Stimulated activated CD4-positive, alpha-beta T cell treated with anti-CD3 and anti-CD28 coated beads, TNF-alpha, amount 100 ng/mL, for 1 hour (primary cell): ENCODE data around the gene CCDC85B.

ENCODE experiments used
- DNase-seq, 3 donors: peaks; one replicate each; pipeline ENCODE4 v3.0.0-alpha.2; 2020; ENCODE audit warnings: low read depth in 3 of 3, low spot score in 1 of 3

Gene CCDC85B

DNA sequence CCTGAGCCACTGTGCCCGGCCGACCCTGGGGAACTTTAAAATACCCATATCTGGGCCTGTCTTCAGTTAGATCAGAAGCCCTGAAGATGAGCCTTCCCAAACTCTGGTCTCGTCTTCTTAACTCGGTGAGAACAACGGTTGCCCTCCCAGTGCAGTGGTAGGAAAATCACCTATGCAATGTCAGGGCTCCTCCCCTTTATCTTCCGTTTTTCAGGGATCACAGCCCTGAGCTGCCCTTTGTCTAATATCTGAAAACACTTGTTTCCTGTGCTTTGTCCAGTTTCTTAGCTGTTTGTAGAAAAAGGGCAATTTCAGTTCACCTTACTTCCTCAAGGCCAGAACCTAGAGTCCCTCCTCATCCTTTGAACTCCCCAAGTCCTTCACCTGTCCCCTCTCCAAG, 38.2 kb downstream of the CCDC85B start:
- DNase-seq: no peak

DNA sequence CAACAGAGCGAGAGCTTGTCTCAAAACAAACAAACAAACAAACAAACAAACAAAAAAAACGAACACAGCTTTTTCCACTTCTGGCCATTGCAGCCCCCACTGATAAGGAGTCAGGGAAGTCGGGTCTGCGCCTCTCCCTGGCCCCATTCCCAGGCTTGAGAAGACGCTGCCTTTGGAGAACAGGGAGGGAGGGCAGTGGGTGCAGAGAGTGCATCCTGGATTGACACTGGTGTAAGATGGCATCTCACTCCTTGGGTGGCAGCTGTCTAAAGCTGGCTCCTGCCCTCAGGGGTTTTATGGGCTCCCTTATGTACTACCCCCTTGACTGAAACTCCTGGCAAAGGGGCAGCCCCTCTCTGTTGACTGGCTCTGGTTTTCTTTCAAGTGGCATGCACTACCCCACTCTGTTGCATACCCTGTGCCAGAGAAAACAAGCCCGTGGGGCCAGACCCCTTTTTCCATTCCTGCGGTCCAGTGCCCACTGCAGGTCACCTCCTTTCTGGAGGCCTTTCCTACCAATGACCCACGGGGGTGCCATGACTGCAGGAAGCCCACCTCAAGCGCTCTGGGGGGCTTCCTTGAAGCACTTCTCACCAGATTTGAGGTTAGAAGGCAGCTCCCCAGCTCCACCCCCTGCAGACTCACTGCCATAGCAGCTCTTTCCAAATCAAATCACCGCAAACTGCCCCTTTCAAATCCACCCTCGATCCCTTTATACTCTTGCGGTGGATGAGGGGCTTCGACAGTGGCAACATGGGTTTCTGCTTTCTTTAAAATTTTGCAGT, 41.5 kb downstream of the CCDC85B start:
- DNase-seq: no peak

DNA sequence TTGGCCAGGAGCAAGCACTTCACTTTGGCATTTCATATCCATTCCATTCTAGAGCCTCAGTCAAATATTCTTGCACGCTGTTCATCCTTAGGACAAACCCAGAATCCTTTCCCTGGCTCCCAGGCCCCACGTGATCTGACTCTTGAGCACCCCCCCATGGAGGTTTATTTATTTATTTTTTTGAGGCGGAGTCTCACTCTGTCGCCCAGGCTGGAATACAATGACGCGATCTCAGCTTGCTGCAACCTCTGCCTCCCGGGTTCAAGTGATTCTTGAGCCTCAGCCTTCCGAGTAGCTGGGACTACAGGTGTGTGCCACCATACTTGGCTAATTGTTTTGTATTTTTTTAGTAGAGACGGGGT, 42.1 kb downstream of the CCDC85B start:
- no peak for DNase-seq

DNA sequence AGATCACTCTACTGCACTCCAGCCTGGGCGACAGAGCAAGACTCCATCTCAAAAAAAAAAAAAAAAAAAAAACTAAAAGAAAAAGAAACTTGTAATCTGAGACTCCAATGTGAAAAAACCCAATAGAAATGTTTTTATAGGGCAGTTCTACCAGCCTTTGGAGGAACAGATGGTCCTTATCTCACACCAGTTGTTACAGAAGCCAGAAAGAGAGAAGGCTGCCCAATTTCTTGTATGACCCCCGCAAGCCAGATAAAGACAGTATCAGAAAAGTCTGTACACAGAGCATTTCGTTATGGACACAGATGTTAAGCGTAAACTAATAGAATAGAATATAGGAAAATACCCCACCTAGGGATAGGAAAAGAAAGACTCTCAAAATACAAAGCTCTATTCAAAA, 43.5 kb downstream of the CCDC85B start:
- no peak for DNase-seq

DNA sequence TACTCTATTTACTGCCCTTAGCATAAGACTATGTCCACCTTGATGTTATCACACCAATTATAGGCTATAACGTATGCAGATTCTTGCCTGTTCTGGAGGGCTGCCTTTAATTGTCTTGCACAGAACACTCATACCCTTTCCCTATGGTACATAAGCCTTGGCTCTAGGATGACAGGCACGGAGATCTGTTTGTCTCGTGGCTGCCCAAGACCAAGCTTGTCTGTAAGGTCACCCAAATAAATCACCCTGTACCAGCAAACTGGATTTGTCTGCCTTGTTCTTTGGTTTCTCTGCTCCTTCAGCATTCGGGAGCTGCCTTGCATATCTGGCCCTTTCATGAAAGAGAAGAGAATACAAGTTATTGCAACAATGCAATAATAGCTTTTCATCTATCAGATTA, 47.3 kb downstream of the CCDC85B start:
- DNase-seq: no peak
